DND-41 (cell line): ENCODE measurements around the gene RALGPS2.

Source experiments
- ATAC-seq: fragments of 200-7000 bp; cut with Tn5 transposase; 3 replicates; pipeline ENCODE4 v1.9.1; 2021; ENCODE audit warnings: low read depth; ENCODE audit not compliant: insufficient read depth
- DNase-seq: peaks from one replicate; pipeline ENCODE4 v3.0.0-alpha.2; 2020
- H2AFZ ChIP-seq: 2 replicates; pipeline ENCODE4 v1.6.0; 2012; ENCODE audit warnings: low read depth, low read length
- H3K27ac ChIP-seq: 2 replicates; pipeline ENCODE4 v1.5.1; 2012; ENCODE audit warnings: low read length, inconsistent platforms
- H3K27me3 ChIP-seq: fragments of 200-600 bp; sonication (generic); 2 replicates; pipeline ENCODE4 v1.6.0; 2012; ENCODE audit warnings: low read length, mild to moderate bottlenecking, inconsistent platforms; ENCODE audit not compliant: insufficient read depth, poor library complexity
- H3K36me3 ChIP-seq: 2 replicates; pipeline ENCODE4 v1.5.1; 2012; ENCODE audit warnings: low read length, inconsistent platforms; ENCODE audit not compliant: insufficient read depth
- H3K4me1 ChIP-seq: 2 replicates; pipeline ENCODE4 v1.5.1; 2012; ENCODE audit warnings: mild to moderate bottlenecking, low read length; ENCODE audit not compliant: insufficient read depth
- H3K4me2 ChIP-seq: 2 replicates; pipeline ENCODE4 v1.6.0; 2012; ENCODE audit warnings: mild to moderate bottlenecking, moderate library complexity, low read length, inconsistent platforms; ENCODE audit not compliant: insufficient read depth
- H3K4me3 ChIP-seq, 2 experiments: fragments of 200-600 bp in 1 of 2; shearing (Covaris generic) in 1 of 2; 2 replicates each; pipeline ENCODE4 v1.5.1; 2012 to 2016; ENCODE audit warnings: inconsistent platforms in 2 of 2, low read length in 2 of 2, mild to moderate bottlenecking in 2 of 2, low read depth in 1 of 2, moderate library complexity in 1 of 2
- H3K79me2 ChIP-seq: 2 replicates; pipeline ENCODE4 v1.6.0; 2012; ENCODE audit warnings: low read length, inconsistent platforms; ENCODE audit not compliant: insufficient read depth
- H3K9ac ChIP-seq: 2 replicates; pipeline ENCODE4 v1.6.0; 2012; ENCODE audit warnings: low read depth, mild to moderate bottlenecking, inconsistent platforms, low read length, moderate library complexity
- H3K9me3 ChIP-seq: 2 replicates; pipeline ENCODE4 v1.5.1; 2012; ENCODE audit warnings: low read length, moderate library complexity, mild to moderate bottlenecking, inconsistent platforms; ENCODE audit not compliant: insufficient read depth, severe bottlenecking
- H4K20me1 ChIP-seq: 2 replicates; pipeline ENCODE4 v1.6.0; 2012; ENCODE audit warnings: low read length; ENCODE audit not compliant: insufficient read depth
- EZH2 ChIP-seq: IDR thresholded peaks from 3 replicates; pipeline ENCODE4 v1.6.1; 2012; ENCODE audit warnings: borderline replicate concordance, low read depth, mild to moderate bottlenecking, moderate library complexity, low read length, inconsistent platforms; ENCODE audit not compliant: severe bottlenecking
- TF ChIP-seq, protein P1 (sequence below): IDR thresholded peaks from 2 replicates; pipeline ENCODE4 v1.5.1; 2012; ENCODE audit warnings: borderline replicate concordance, low read length, moderate library complexity, mild to moderate bottlenecking; ENCODE audit not compliant: poor library complexity, severe bottlenecking; ENCODE audit errors: extremely low read depth

The RALGPS2 gene

DNA sequence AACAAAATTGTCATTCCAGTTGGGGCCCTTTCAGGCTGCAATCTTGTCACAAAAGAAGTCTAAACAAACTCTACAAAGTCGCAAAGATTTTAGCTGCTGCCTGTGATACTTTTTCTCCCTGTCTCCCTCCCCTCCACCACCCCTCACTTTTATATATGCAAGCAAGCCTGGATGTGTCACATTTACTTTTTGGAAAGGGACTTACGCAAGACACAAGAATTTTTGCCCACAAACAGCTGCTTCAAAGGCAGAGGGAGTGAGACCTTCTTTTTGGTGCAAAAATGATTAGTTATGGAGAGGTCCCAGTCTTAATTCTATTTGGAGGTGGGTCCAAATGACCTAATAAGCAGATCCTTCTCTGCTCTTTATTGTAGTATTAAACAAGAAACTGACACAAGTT is 22.9 kb upstream of the RALGPS2 start:
- Histone ChIP-seq H4K20me1 (no peaks in the 10 kb centered on the region), H3K27ac (no peak overlapping the region), H3K9ac (no peak overlapping the region), H3K4me3 (no peak overlapping the region), H3K27me3 (peaks cover 5% of the 10 kb centered on the region), H3K9me3 (no peaks in the 10 kb centered on the region), H3K4me1 (no peaks in the 10 kb centered on the region), H3K79me2 (no peaks in the 10 kb centered on the region), H3K4me2 (no peak overlapping the region), H3K36me3 (no peaks in the 10 kb centered on the region), H2AFZ (no peak overlapping the region)
- ATAC-seq (no peak), DNase-seq (no peak)
- TF ChIP-seq EZH2: no peak
- TF ChIP-seq, protein P1, sequence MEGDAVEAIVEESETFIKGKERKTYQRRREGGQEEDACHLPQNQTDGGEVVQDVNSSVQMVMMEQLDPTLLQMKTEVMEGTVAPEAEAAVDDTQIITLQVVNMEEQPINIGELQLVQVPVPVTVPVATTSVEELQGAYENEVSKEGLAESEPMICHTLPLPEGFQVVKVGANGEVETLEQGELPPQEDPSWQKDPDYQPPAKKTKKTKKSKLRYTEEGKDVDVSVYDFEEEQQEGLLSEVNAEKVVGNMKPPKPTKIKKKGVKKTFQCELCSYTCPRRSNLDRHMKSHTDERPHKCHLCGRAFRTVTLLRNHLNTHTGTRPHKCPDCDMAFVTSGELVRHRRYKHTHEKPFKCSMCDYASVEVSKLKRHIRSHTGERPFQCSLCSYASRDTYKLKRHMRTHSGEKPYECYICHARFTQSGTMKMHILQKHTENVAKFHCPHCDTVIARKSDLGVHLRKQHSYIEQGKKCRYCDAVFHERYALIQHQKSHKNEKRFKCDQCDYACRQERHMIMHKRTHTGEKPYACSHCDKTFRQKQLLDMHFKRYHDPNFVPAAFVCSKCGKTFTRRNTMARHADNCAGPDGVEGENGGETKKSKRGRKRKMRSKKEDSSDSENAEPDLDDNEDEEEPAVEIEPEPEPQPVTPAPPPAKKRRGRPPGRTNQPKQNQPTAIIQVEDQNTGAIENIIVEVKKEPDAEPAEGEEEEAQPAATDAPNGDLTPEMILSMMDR: no peak

DNA sequence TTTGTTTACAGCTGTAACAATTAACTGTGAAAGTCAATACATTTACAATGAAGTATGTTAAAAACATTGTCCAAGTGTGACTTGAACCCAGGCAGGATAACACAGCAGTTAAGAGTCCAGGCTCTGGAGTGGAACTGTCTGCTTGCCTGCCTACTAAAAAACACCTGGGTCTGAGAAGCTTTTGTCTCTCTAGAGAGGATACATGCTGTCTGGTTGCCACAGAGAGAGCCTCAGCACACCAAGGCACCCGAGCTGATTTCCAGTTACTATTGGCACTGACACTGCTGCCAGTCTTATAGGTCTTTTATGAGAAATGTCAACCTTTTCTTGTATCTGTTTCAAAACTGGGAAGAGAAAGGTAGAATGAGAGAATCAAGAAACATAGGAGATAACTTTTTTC is 20.2 kb upstream of the RALGPS2 start:
- Histone ChIP-seq H3K9me3 (no peaks in the 10 kb centered on the region), H3K9ac (no peak overlapping the region), H3K27ac (no peak overlapping the region), H3K4me1 (no peaks in the 10 kb centered on the region), H3K4me2 (no peak overlapping the region), H3K36me3 (no peaks in the 10 kb centered on the region), H3K79me2 (no peaks in the 10 kb centered on the region), H3K4me3 (no peak overlapping the region), H4K20me1 (no peaks in the 10 kb centered on the region), H3K27me3 (peaks cover 20% of the 10 kb centered on the region), H2AFZ (no peak overlapping the region)
- TF ChIP-seq EZH2: no peak
- TF ChIP-seq, protein P1: no peak
- no peak for ATAC-seq
- DNase-seq: no peak

DNA sequence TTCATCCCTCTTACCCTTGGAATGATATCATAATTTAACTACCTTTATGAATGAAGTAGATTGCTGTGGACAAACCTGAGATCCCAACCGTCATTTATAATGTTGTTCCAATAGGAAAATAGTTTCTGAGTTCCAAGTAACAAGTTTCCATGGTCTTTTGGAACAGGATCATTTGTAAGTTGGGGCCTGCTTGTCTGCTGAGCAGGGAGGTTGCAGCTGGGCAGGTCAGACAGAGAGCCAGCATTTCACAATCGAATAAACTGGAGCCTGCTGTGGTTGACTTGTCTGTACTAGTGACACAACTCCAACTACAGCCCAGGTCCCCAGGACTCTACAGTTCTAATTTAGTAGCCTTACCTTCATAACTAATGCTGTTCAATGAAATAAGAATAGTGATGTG is 18.6 kb upstream of the RALGPS2 start:
- no peak overlapping the region for H2AFZ ChIP-seq
- no peaks in the 10 kb centered on the region for H3K9me3 ChIP-seq
- H4K20me1 ChIP-seq: no peaks in the 10 kb centered on the region
- no peaks in the 10 kb centered on the region for H3K36me3 ChIP-seq
- no peaks in the 10 kb centered on the region for H3K79me2 ChIP-seq
- ATAC-seq: no peak
- peaks cover 24% of the 10 kb centered on the region for H3K27me3 ChIP-seq
- no peak for DNase-seq
- H3K27ac ChIP-seq: no peak overlapping the region
- no peaks in the 10 kb centered on the region for H3K4me1 ChIP-seq
- H3K9ac ChIP-seq: no peak overlapping the region
- no peak for TF ChIP-seq EZH2
- TF ChIP-seq, protein P1: no peak
- H3K4me3 ChIP-seq: no peak overlapping the region
- no peak overlapping the region for H3K4me2 ChIP-seq

DNA sequence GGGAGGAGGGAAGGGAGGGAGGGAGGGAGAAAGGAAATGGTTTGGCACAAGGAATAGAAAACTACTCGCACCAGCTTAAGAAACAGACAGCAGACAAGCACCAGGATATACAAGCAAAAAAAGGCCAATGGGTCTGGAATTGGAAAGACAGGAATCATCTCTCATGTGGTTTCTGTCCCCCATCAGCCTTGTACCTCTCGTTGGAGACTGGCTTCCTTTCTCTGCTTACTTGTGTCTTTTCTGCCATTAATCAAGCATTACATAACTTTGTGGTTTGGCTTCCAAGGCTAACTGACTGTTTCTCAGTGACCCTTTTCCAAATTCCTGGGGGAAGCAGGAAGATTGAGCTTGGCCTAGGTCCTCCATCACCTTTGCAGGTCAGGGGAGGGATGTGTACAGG is 11.8 kb upstream of the RALGPS2 start:
- TF ChIP-seq, protein P1: no peak
- no peak for TF ChIP-seq EZH2
- Histone ChIP-seq H3K4me3 (no peak overlapping the region), H4K20me1 (no peaks in the 10 kb centered on the region), H3K27ac (no peak overlapping the region), H3K36me3 (no peaks in the 10 kb centered on the region), H3K4me2 (no peak overlapping the region), H2AFZ (no peak overlapping the region), H3K79me2 (no peaks in the 10 kb centered on the region), H3K4me1 (no peaks in the 10 kb centered on the region), H3K9ac (no peak overlapping the region), H3K9me3 (no peaks in the 10 kb centered on the region), H3K27me3 (peaks cover 38% of the 10 kb centered on the region)
- ATAC-seq: no peak
- DNase-seq: no peak
